ENCODE results near the gene LKAAEAR1.
"Not testable (repeated sequence)": the region's sequence is repeated elsewhere in the genome, so short reads cannot be mapped to it uniquely, and the experiment has no call there.

The LKAAEAR1 gene, protein sequence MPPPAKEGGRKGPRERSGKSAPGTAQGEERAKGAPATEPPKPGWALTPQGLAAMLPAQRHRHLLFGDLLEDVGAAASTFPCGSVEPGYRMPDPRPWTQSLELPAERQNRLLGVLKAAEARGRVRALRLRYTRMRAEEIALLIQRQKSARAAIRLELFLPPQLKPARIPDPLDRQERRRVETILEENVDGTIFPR

DNA sequence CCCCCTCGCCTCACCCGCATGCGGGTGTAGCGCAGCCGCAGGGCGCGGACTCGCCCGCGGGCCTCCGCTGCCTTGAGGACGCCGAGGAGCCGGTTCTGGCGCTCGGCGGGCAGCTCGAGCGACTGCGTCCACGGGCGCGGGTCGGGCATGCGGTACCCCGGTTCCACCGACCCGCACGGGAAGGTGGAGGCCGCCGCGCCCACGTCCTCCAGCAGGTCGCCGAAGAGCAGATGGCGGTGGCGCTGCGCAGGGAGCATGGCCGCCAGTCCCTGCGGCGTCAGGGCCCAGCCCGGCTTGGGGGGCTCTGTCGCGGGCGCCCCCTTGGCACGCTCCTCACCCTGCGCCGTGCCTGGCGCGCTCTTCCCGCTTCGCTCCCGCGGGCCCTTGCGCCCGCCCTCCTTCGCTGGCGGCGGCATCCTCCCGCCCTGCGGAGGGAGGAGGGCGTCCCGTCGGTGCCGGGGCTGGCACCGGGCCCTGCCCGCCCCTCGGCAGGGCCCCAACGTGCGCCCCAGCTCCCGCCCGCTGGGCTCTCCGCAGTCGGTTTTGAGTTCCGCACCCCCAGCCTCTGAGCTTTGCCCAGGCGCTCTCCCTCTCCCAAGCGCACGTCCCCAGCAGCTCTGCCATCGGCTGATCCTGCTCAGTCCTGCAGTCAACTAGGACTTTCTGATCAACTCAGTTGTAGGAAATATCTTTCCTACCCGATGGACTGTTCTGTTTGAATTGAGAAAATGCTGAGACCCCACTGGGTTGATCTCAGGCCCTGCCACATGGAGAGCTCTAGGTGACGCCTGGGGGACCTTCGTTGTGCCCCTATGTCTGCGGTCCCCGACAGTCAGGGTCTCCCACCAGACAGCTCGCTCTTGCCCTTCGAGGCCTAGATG, at the start of gene LKAAEAR1:
Gene LKAAEAR1, minus strand, starts transcription at position 595 of the 881 bp plus-strand sequence. Its CDS starts 179 bp downstream, at position 416.
- no peak for DNase-seq

DNA sequence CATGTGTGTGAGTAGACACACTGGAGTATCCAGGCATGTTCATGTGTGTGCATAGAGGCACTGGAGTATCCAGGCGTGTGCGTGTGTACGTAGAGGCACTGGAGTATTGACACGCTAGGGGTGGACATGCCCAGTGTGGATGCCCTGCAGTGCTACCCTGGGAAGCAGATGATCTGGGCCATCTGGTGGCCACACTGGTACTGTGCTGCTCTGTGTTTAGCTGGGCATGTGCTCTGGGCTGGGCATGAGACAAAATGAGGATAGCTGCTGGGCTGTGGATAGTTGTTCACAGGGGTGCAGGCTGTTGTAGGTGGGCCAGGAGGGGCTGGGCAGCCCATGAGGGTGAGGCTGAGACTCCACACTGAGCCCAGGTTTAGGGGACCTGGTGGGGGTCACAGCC, 47.2 kb upstream of the LKAAEAR1 start:
- no peak for DNase-seq

DNA sequence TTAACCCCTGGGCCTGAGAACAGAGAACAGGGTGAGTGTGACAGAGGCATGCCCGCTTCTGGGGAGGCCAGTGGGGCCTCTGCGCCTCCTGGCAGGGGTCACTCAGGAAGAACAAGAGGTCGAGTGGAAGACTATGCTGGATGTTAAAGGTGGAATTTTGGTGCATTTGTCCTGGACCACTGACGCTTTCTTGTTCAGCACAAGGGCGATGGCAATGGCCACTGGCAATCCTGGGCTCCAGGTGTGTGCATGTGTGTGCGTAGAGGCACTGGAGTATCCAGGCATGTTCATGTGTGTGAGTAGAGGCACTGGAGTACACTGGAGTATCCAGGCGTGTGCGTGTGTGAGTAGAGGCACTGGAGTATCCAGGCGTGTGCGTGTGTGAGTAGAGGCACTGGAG, 46.7 kb upstream of the LKAAEAR1 start:
- no peak for DNase-seq

DNA sequence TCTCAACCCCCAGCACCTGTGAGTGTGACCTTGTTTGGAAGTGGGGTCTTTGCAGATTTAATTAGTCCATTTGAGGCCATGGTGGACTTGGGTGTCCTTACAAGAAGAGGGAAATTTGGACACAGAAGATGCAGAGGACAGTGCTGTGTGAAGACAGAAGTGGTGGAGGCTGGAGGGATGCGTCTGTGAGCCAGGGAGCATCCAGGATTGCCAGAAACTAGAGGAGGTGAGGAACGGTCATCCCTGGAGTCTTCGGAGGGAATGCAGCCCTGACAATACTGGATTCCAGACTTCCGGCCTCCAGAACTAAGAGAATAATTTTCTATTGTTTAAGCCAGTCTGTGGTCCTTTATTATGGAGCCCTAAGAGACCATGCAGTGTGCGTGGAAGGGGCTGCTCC, 46.1 kb upstream of the LKAAEAR1 start:
- DNase-seq: no peak

DNA sequence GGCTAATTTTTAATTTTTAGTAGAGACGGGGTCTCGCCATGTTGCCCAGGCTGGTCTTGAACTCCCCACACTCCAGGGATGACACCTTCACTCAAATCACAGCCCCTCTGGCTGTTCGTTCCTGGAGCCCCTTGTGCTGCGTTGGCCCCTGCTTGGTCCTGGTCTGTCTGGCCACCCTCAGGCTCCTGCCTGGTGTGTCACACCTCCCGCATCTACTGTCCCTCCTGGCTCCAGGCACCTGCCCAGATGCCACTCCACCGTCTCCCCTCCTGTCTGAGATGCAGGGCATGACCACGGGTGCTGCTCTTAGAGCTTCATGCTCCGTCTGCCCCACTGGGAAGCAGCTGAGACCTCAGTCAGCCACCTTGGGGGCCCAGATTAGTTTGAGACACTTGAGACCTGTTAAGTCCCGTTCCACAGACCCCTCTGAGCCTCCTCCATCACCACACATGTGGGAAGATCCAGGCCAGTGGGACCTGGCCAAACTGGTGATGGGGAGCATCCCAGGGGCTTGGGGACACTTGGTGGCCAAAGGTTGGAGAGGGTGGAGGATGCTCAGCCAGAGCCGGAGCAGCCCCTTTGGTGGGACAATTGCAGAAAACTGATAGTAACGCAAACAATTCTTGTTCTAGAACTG, 45.1 kb upstream of the LKAAEAR1 start:
- no peak for DNase-seq

DNA sequence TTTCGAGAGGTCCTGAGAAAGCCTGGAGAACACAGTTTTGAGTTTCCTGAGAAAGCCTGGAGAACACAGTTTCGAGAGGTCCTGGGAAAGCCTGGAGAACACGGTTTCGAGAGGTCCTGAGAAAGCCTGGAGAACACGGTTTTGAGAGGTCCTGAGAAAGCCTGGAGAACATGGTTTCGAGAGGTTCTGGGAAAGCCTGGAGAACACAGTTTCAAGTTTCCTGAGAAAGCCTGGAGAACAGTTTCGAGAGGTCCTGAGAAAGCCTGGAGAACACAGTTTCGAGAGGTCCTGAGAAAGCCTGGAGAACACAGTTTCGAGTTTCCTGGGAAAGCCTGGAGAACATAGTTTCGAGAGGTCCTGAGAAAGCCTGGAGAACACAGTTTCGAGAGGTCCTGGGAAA, 39.3 kb upstream of the LKAAEAR1 start:
- DNase-seq: not testable (repeated sequence)

DNA sequence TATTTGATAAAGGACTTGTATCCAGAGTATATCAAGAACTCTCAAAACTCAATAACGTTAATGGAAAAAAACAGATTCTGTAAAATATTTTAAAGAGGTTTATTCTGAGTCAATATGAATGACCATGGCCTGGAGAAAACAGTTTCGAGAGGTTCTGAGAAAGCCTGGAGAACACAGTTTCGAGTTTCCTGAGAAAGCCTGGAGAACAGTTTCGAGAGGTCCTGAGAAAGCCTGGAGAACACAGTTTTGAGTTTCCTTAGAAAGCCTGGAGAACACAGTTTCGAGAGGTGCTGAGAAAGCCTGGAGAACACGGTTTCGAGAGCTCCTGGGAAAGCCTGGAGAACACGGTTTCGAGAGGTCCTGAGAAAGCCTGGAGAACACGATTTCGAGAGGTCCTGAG, 38.7 kb upstream of the LKAAEAR1 start:
- DNase-seq: not testable (repeated sequence)

DNA sequence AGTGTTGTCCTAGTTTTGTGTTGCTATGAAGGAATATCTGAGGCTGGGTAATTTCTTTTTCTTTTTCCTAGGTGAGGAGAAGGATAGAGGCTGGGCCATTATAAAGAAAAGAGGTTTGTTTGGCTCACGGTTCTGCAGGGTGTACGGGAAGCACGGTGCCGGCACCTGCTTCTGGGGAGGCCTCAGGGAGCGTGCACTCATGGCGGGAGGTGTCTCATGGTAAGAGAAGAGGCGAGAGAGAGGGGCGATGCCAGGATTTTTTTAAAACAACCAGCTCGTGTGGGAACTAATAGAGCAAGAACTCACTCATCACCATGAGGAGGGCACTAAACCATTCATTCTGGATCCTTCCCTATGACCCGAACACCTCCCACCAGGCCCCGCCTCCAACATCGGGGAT, 37.4 kb upstream of the LKAAEAR1 start:
- DNase-seq: no peak

DNA sequence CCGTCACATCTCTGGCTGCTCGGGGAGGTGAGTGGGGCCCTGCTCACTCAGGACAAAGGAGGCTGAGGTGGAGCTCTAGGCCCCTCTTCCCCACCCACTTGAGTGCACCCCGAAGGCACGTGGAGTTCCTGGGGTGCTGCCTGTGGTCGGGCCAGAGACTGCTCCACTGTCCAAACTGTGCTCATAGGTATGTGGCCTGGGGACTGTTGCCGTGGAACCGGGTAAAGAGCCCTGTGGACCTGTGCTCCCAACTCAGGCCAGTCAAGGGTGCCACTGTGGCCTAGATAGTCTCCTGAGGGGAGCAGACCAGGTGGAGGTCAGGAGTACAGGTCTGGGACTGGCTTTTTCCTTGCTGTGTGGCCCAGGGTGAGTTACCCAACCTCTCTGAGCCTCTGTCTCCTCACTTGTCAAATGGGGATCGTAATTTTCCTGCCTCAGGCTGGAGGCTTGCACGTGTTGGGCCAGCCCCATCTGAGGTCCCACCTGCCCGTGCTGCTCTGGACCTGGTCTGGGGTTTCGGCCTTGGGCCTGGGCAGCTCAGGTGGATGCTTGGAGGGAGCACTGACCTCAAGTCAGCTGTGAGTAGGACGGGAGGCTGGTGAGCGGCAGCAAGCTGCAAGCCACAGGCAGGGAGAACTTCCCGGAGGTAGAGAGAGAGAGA, 35.6 kb upstream of the LKAAEAR1 start:
- DNase-seq: no peak

DNA sequence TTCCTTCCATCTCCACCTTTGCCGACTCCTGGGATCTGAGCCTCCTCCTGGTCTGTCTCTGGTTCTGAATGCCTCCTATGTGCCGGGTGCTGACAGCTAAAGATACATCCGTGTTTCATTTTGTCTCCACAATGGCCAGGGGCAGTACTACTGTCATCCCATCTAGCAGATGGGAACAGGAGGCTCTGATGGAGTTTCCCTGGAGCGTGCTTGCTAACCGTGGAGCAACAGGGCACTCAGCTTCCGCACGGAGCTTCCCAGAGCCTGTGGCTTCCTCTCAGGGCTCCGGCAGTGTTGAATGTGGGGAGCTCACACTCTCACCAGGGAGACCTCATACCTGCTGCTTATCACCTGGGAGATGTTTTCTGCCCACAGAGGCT, 35.1 kb upstream of the LKAAEAR1 start:
- no peak for DNase-seq

DNA sequence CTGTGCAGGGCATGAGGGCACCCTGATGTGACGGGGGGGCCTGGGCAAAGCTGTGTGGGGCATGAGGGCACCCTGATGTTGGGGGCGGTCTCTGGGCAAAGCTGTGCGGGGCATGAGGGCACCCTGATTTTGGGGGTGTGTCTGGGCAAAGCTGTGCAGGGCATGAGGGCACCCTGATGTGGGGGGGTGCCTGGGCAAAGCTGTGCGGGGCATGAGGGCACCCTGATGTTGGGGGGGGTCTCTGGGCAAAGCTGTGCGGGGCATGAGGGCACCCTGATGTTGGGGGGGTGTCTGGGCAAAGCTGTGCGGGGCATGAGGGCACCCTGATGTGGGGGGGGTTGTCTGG, 33.2 kb upstream of the LKAAEAR1 start:
- not testable (repeated sequence) for DNase-seq

DNA sequence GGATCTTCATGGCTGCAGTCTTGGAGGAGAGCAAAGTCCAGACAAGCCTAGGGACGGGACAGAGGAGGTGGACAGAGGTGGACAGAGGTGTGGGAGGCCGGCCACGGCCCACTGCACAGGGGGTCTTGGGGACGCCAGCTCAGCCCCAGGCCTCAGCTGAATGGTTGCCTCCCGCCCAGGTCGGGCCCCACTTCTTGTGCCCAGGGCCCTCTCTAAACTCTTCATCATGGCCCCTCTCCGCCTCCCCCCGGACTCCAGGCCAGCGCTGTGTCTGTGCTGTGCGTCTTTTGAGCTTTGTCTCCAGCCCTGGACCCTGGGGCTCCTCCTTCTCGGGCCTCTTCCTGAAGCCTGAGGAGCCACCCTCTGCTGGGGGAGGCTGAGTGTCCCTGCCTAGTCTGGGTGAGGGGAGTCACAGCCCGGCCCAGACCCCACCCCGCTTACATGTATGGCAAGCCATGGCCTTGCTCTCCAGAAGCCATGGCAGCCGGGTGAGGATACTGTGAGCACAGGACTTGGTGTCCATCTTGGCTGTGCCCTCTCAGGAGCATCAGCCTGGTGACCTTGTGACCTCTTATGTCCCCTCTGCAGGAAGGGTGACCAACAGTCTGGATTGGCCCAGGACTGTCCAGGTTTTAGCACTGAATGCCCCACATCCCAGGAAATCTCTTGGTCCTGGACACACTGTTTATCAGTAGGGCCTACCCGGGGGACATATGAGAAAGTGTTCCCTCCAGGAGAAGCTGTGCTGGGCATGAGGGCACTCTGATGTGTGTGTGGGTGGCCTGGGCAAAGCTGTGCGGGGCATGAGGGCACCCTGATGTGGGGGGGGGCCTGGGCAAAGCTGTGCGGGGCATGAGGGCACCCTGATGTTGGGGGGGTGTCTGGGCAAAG, 32.6 kb upstream of the LKAAEAR1 start:
- DNase-seq: no peak

DNA sequence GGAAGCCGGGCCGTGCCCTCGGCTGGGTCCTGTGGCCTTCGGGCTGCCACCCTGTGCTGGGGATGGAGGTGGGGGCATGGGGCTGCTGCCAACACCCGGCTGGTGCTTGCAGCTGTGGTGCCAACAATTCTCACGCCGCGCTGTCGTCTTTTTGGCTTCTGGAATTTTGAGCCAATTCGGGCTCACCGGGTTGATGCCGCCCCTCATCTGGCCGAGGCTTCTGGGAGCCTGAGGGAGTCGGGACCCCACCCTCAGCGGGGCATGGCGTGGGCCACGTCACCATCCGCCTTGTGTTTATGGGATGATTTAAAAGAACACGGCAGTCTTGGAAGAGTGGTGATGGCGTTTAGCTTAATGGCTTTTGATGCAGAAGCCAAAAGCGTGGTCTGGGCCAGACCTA, 31.8 kb upstream of the LKAAEAR1 start:
- no peak for DNase-seq

DNA sequence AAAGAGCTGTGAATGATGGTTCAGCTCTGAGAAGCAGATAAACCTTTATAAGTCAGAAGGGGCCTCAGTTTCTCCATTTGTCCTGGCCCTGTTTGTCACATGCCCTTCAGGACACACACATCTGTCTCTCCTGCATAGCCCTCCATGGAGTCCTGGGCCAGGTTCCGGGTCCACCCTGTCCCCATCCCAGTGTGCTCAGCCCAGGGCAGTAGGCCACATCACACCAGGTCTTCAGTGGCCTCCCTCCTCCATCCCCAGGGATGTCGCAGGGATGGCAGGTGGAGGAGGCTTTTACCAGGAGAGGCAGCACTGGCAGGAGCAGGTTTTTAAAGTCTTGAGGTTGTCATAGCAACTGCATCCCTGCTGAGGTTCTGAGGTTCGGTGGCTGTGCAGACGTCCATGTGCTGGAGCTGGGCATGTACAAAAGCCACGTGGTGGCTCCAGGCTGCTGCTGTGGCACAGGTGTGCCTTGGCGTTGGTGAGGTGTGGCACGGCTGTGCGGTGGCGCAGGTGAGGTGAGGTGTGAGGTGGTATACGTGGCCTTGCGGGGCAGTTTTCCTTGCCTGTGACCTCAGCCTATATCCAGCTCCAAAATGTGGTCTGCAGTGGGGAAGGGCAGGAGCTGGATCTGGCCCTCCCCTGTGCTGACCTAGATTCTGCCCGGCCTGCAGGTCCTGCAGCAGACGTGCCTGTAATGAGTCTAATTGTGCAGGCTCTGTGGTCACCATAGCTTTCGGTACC, 31.1 kb upstream of the LKAAEAR1 start:
- DNase-seq: no peak

DNA sequence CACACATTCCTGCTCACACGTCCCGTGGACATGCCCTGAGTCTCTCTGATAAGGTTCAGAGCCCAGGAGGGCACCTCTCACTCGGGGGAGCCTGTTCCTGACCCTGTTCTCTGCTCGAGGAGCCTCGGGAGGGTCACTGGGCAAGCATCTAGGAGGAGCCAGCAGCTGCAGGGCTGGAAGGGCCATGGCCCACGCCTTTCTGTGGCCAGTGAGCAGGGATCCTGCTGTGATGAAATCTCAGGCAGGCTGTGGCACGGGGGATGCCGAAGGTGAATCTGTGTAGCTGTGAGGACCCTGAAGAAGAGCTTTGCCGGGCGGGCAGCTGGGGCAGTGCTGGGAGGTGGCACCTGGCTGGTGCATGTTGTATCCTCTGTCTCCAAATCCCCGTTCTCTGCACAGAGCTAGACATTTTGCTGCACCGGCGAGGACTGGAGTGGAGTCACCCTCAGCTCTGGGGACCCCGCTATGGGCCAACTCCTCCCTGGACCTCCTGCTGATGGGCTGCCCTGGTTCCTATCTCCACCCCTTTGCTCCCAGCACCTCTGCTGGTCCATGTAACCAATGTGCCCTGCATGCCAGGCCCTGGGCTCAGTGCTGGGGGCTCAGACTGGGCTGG, 30.3 kb upstream of the LKAAEAR1 start:
- no peak for DNase-seq

DNA sequence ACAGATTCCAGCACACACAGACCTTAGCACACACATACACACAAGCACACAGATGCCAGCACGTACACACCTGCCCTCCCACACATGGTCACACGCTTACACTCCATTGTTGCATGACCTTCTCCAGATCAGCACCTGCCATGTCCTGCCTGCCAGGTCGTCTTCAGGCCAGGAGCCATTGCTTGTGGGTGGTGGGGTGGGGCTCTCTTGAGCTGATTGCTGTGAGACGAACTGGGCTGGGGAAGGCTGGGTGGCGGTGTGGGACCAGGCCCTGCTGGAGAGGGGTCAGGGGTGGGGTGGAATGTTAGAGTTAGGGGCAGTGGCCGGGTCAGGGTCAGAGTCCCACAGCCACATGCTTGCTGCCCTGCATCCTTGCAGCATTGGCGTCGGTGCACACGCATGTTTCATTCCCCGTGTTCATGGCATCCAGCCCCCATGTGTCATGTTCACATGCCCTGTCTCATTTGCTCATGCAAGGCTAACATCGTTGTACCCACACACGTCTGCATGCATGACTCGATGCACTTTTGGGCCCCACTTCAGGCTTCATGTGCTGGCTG, 29.7 kb upstream of the LKAAEAR1 start:
- DNase-seq: no peak

DNA sequence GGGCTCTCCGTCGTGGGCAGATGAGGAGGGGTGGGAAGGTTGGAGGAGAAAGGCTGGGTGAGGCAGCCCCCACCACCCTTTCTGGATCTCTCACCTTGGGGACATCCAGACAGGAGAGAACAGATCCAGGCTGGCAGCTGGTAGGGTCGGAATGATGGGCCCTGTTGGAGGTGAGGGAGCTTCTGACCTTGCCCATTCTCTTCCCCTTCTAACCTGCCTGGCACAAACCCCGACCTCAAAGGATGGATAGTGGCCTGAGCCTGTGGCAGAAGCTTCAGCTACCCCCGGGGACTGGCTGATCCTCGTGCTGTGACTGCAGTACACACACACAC, 29.2 kb upstream of the LKAAEAR1 start:
- DNase-seq: no peak

DNA sequence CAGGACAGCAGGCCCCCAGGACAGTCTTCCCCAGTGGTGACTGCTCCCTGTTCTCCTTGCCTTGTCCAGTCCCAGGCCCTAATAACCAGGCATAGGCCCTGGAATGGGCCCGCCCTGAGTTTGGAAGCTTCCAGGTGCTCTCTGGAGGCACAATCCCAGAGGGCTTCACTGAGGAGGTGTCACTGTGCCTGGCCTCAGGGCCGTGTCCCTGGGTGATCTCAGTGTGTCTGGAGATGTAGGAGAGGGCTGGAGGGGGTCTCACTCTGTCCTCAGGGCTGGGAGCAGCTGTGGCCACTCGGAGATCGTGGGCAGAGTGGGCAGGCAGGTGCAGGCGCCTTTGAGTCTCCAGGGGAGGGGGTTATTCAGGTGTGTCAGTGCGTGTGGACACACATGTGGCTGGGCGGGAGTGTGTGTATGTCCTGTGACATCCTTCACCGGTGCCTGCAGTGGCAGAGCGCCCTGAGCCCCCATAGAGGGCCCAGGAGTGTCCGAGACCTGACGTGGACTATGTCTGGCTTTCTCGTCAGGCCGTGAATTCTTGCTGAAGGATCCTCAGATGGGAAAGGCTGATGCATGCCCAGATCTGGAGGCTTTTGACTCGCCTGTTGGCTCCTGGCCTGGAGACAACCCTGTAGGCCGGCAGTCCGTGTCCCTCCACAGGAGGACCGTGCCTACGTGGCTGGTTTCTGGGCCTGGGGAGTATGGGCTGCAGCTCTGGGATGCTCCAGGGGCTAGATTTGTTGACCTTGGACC, 28.7 kb upstream of the LKAAEAR1 start:
- no peak for DNase-seq

DNA sequence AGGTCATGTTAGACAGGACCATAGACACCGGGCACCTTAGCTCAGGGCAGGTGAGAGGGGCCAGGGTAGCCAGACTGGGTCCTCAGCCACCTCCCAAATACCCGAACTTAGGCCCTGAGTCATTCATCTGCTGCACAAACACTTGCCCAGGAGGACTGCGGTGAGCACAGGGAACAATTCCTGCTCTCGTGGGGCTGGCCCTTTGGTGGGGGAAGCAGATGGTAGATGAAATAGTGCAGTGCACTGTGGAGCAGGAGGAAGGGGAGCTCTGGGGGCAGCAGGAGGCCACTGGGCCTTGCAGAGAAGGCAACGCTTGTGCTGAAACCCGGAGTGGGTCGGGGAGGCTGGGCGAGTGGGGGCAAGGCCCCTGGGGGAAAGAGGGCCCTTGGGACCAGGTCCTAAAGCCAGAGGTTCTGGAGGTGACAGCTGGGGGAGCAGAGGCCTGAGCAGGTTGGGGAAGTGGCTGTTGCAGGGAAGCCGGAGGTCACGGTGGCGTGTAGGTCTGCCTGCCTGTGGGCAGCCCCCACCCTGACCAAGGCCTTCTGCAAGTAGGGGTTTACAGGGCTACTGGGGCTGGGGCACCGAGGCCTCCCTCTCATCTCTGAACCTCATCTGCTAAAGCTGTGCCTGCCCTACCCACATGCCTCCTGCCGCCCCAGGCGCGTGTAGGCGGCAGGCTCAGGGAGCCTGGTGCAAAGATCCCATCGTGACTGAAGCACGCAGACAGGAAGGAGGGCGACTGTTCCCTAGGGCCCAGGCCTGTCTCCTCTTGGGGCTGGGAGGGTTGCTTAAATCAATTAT, 27.8 kb upstream of the LKAAEAR1 start:
- DNase-seq: peak; percentile 6 to 40

Measured in inflammatory macrophage treated with lipopolysaccharide for 1 hour (primary cell).